ENCODE measurements around the gene PHTF1. TPM values are rescaled to one million over a fixed set of nuclear protein-coding genes. Genes with fewer than 3 reads are reported as not detected.
"Not testable (repeated sequence)": the region's sequence is repeated elsewhere in the genome, so short reads cannot be mapped to it uniquely, and the experiment has no call there.

The PHTF1 gene
- total RNA-seq, 1 experiment from 2014 or later, result 14.9 TPM

DNA sequence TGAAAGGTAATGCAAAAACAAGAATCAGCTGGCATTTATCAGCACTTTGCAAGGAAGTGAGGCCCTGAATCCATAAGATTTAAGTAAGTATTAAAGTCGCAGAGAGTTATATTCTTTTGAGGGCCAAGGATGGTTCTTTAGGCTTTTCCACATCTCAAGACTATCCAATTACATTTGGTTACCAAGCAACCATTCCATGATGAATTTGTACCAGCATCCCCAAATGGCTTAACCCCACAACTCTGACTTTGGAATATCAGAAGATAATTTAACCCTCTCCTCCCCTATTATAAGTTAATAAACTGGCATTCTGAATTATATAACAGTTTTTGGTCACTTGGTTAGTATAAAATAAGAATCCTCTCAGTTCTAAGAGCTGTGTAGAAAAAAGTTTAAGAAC is 2.8 kb downstream of the PHTF1 start:
- no peak for DNase-seq
- TF ChIP-seq, protein P1, sequence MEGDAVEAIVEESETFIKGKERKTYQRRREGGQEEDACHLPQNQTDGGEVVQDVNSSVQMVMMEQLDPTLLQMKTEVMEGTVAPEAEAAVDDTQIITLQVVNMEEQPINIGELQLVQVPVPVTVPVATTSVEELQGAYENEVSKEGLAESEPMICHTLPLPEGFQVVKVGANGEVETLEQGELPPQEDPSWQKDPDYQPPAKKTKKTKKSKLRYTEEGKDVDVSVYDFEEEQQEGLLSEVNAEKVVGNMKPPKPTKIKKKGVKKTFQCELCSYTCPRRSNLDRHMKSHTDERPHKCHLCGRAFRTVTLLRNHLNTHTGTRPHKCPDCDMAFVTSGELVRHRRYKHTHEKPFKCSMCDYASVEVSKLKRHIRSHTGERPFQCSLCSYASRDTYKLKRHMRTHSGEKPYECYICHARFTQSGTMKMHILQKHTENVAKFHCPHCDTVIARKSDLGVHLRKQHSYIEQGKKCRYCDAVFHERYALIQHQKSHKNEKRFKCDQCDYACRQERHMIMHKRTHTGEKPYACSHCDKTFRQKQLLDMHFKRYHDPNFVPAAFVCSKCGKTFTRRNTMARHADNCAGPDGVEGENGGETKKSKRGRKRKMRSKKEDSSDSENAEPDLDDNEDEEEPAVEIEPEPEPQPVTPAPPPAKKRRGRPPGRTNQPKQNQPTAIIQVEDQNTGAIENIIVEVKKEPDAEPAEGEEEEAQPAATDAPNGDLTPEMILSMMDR (IDR thresholded peaks at IDR 0.05; ENCODE audit: unreplicated experiment), result no peak
- H3K4me3 Mint-ChIP-seq (ENCODE audit: low read depth, unreplicated experiment), result no peak overlapping the region
- peaks cover 25% of the 10 kb centered on the region for H3K36me3 Mint-ChIP-seq (ENCODE audit: insufficient read depth, unreplicated experiment)
- H3K27ac Mint-ChIP-seq (ENCODE audit: unreplicated experiment), result no peak overlapping the region
- H3K4me1 Mint-ChIP-seq (ENCODE audit: low read depth, unreplicated experiment), result no peaks in the 10 kb centered on the region
- H3K27me3 Mint-ChIP-seq (ENCODE audit: unreplicated experiment), result no peaks in the 10 kb centered on the region
- no peaks in the 10 kb centered on the region for H3K9me3 Mint-ChIP-seq (ENCODE audit: low read depth, unreplicated experiment)
- no TSS peak for BruUV-seq (replicated peaks)
- intact Hi-C loops (cut with micrococcal nuclease; ENCODE audit: unreplicated experiment), result no loop called here
- CTCF ChIA-PET, result no interaction called here

DNA sequence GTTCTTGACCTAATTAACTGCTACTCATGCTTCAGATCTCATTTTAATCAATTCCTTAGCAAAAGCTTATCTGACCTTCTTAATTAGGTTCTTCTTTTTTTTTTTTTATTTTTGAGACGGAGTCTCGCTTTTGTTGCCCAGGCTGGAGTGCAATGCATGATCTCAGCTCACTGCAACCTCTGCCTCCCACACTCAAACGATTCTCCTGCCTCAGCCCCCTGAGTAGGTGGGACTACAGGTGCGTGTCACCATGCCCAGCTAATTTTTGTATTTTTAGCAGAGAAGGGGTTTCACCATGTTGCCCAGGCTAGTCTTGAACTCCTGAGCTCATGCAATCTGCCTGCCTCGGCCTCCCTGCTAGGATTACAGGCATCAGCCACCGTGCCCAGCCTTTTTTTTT is 6.0 kb downstream of the PHTF1 start:
- H3K27ac Mint-ChIP-seq (ENCODE audit: unreplicated experiment); BruUV-seq (replicated peaks); H3K4me3 Mint-ChIP-seq (ENCODE audit: low read depth, unreplicated experiment); H3K9me3 Mint-ChIP-seq (ENCODE audit: low read depth, unreplicated experiment); DNase-seq; CTCF ChIA-PET; H3K27me3 Mint-ChIP-seq (ENCODE audit: unreplicated experiment); H3K4me1 Mint-ChIP-seq (ENCODE audit: low read depth, unreplicated experiment); intact Hi-C loops (cut with micrococcal nuclease; ENCODE audit: unreplicated experiment): not testable (repeated sequence)
- peaks cover 12% of the 10 kb centered on the region for H3K36me3 Mint-ChIP-seq (ENCODE audit: insufficient read depth, unreplicated experiment)

- intact Hi-C loops (cut with micrococcal nuclease; ENCODE audit: unreplicated experiment), result no loop called here
- BruUV-seq (replicated peaks), result no TSS peak
- DNase-seq, result no peak
- Mint-ChIP-seq H3K4me3 (ENCODE audit: low read depth, unreplicated experiment) (no peak overlapping the region), H3K36me3 (ENCODE audit: insufficient read depth, unreplicated experiment) (peaks cover 4% of the 10 kb centered on the region), H3K4me1 (ENCODE audit: low read depth, unreplicated experiment) (no peaks in the 10 kb centered on the region), H3K9me3 (ENCODE audit: low read depth, unreplicated experiment) (no peaks in the 10 kb centered on the region), H3K27ac (ENCODE audit: unreplicated experiment) (no peak overlapping the region), H3K27me3 (ENCODE audit: unreplicated experiment) (no peaks in the 10 kb centered on the region)
- CTCF ChIA-PET, result no interaction called here
- TF ChIP-seq, protein P1 (IDR thresholded peaks at IDR 0.05; ENCODE audit: unreplicated experiment), result no peak
Measured at GRCh38 chr1:113751516-113751915, 7.8 kb downstream of the PHTF1 start.

GRCh38 chr1:113751114-113751513 is 8.2 kb downstream of the PHTF1 start:
- H3K4me1 Mint-ChIP-seq (ENCODE audit: low read depth, unreplicated experiment), result no peaks in the 10 kb centered on the region
- DNase-seq, result no peak
- CTCF ChIA-PET, result no interaction called here
- intact Hi-C loops (cut with micrococcal nuclease; ENCODE audit: unreplicated experiment), result no loop called here
- BruUV-seq (replicated peaks), result no TSS peak
- no peaks in the 10 kb centered on the region for H3K9me3 Mint-ChIP-seq (ENCODE audit: low read depth, unreplicated experiment)
- TF ChIP-seq, protein P1 (IDR thresholded peaks at IDR 0.05; ENCODE audit: unreplicated experiment), result no peak
- H3K36me3 Mint-ChIP-seq (ENCODE audit: insufficient read depth, unreplicated experiment), result peaks cover 4% of the 10 kb centered on the region
- no peaks in the 10 kb centered on the region for H3K27me3 Mint-ChIP-seq (ENCODE audit: unreplicated experiment)
- no peak overlapping the region for H3K4me3 Mint-ChIP-seq (ENCODE audit: low read depth, unreplicated experiment)
- H3K27ac Mint-ChIP-seq (ENCODE audit: unreplicated experiment), result no peak overlapping the region

DNA sequence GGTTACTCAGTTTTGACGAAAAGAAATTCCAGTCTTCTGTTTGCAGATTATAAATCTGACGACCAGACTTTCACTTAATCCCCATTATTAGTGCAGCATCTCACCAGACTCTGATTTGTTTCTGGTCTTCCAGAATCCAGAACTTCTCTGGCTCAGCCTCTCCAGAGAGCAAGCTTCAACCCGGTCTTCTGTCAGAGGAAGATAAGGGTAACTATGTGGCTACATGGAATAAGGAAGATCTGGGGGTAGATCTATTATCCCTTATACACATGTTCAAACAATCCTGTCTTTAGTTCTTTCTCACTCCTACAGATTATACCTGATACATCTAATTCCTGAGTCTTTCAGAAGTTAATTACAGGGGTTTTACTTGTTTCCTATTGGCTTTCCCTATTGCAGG is 9.9 kb downstream of the PHTF1 start:
- CTCF ChIA-PET, result no interaction called here
- H3K9me3 Mint-ChIP-seq (ENCODE audit: low read depth, unreplicated experiment), result no peaks in the 10 kb centered on the region
- intact Hi-C loops (cut with micrococcal nuclease; ENCODE audit: unreplicated experiment), result no loop called here
- BruUV-seq (replicated peaks), result no TSS peak
- no peaks in the 10 kb centered on the region for H3K27me3 Mint-ChIP-seq (ENCODE audit: unreplicated experiment)
- DNase-seq, result no peak
- TF ChIP-seq, protein P1 (IDR thresholded peaks at IDR 0.05; ENCODE audit: unreplicated experiment), result no peak
- H3K4me3 Mint-ChIP-seq (ENCODE audit: low read depth, unreplicated experiment), result no peak overlapping the region
- H3K27ac Mint-ChIP-seq (ENCODE audit: unreplicated experiment), result no peak overlapping the region
- H3K4me1 Mint-ChIP-seq (ENCODE audit: low read depth, unreplicated experiment), result peaks cover 11% of the 10 kb centered on the region
- H3K36me3 Mint-ChIP-seq (ENCODE audit: insufficient read depth, unreplicated experiment), result peaks cover 4% of the 10 kb centered on the region
